ENCODE measurements around the gene COQ8B. TPM values are rescaled to one million over a fixed set of nuclear protein-coding genes. Genes with fewer than 3 reads are reported as not detected.

Gene COQ8B
- total and polyA plus RNA-seq, 7 donors = 24.7 to 59.3 (median 35.9) TPM

GRCh38 chr19:40705950-40706619 is 10.6 kb downstream of the COQ8B start:
- Histone ChIP-seq H3K4me1 (peaks cover 0 to 19% (median 10%) of the 10 kb centered on the region in 4 donors), H3K9me3 (no peaks in the 10 kb centered on the region), H3K4me3 (no peak overlapping the region), H3K27me3 (no peaks in the 10 kb centered on the region), H3K36me3 (peaks cover 12 to 91% (median 48%) of the 10 kb centered on the region in 4 donors), H3K27ac (no peak overlapping the region)
- TF ChIP-seq EP300 (IDR thresholded peaks at IDR 0.05) = no peak
- TF ChIP-seq CTCF (IDR thresholded peaks at IDR 0.05) = no peak
- TF ChIP-seq POLR2AphosphoS5 (IDR thresholded peaks at IDR 0.05) = no peak
- TF ChIP-seq POLR2A (IDR thresholded peaks at IDR 0.05) = no peak
- no peak for DNase-seq
- WGBS, 2 donors = 92 to 94% methylated on average over 7 of the region's 7 CpGs
- intact Hi-C loops (cut with DNase I) = no loop called here

- H3K9me3 ChIP-seq = no peaks in the 10 kb centered on the region
- no peaks in the 10 kb centered on the region for H3K27me3 ChIP-seq
- DNase-seq = no peak
- H3K36me3 ChIP-seq = peaks cover 12 to 90% (median 45%) of the 10 kb centered on the region in 4 donors
- H3K4me3 ChIP-seq = no peak overlapping the region
- WGBS, 2 donors = 96 to 98% methylated on average over 9 of the region's 9 CpGs
- peaks cover 0 to 19% (median 10%) of the 10 kb centered on the region in 4 donors for H3K4me1 ChIP-seq
- intact Hi-C loops (cut with DNase I) = no loop called here
- H3K27ac ChIP-seq = no peak overlapping the region
- TF ChIP-seq POLR2A (IDR thresholded peaks at IDR 0.05) = no peak
- no peak for TF ChIP-seq EP300 (IDR thresholded peaks at IDR 0.05)
- TF ChIP-seq POLR2AphosphoS5 (IDR thresholded peaks at IDR 0.05) = no peak
- TF ChIP-seq CTCF (IDR thresholded peaks at IDR 0.05) = no peak
These were observed 11.4 kb downstream of the COQ8B start for GRCh38 chr19:40705362-40705651.

GRCh38 chr19:40704491-40705361 is 12.0 kb downstream of the COQ8B start:
- TF ChIP-seq EP300 (IDR thresholded peaks at IDR 0.05) (no peak), CTCF (IDR thresholded peaks at IDR 0.05) (no peak), POLR2AphosphoS5 (IDR thresholded peaks at IDR 0.05) (no peak), POLR2A (IDR thresholded peaks at IDR 0.05) (no peak)
- Histone ChIP-seq H3K4me3 (no peak overlapping the region), H3K27me3 (no peaks in the 10 kb centered on the region), H3K9me3 (no peaks in the 10 kb centered on the region), H3K27ac (no peak overlapping the region), H3K36me3 (peaks cover 16 to 90% (median 44%) of the 10 kb centered on the region in 4 donors), H3K4me1 (peaks cover 0 to 19% (median 10%) of the 10 kb centered on the region in 4 donors)
- DNase-seq = no peak
- intact Hi-C loops (cut with DNase I) = no loop called here
- WGBS, 2 donors = 88 to 90% methylated on average over 18 of the region's 18 CpGs

- peaks cover 18 to 90% (median 35%) of the 10 kb centered on the region in 4 donors for H3K36me3 ChIP-seq
- H3K4me1 ChIP-seq = peaks cover 0 to 19% (median 10%) of the 10 kb centered on the region in 4 donors
- no peak for TF ChIP-seq CTCF (IDR thresholded peaks at IDR 0.05)
- no peak for TF ChIP-seq EP300 (IDR thresholded peaks at IDR 0.05)
- no peak for TF ChIP-seq POLR2A (IDR thresholded peaks at IDR 0.05)
- TF ChIP-seq POLR2AphosphoS5 (IDR thresholded peaks at IDR 0.05) = no peak
- no peak overlapping the region for H3K4me3 ChIP-seq
- H3K27ac ChIP-seq = peak overlapping the region; percentile 6 to 75 (median 71)
- intact Hi-C loops (cut with DNase I) = loop anchor here (2.0 kb wide), 1 partner anchor 40 kb away; no protein-coding TSS in a partner anchor
- WGBS, 2 donors = 93 to 95% methylated on average over 24 of the region's 24 CpGs
- H3K9me3 ChIP-seq = no peaks in the 10 kb centered on the region
- no peak for DNase-seq
- no peaks in the 10 kb centered on the region for H3K27me3 ChIP-seq
These were observed 13.5 kb downstream of the COQ8B start for GRCh38 chr19:40703029-40703755.

Measured in sigmoid colon (tissue), 7 donors.